Muscle of leg (tissue), 11 donors: ENCODE results near the gene EEF1E1. TPM values are rescaled to one million over a fixed set of nuclear protein-coding genes. Genes with fewer than 3 reads are reported as not detected.

ENCODE experiments used
- DNase-seq: peaks from one replicate; pipeline ENCODE4 v3.0.0; 2013
- H3K27ac ChIP-seq: one replicate; pipeline ENCODE4 v1.5.1; 2013; ENCODE audit warnings: mild to moderate bottlenecking, low read length, control low read depth
- H3K27me3 ChIP-seq: one replicate; pipeline ENCODE4 v1.6.1; 2013; ENCODE audit warnings: low read length; ENCODE audit not compliant: control insufficient read depth, insufficient read depth
- H3K36me3 ChIP-seq: one replicate; pipeline ENCODE4 v1.6.1; 2013; ENCODE audit warnings: low read length; ENCODE audit not compliant: control insufficient read depth, insufficient read depth
- H3K4me1 ChIP-seq: one replicate; pipeline ENCODE4 v1.6.1; 2013; ENCODE audit warnings: low read length; ENCODE audit not compliant: control insufficient read depth, insufficient read depth
- H3K4me3 ChIP-seq: one replicate; pipeline ENCODE4 v1.5.1; 2013; ENCODE audit warnings: low read length, control low read depth
- H3K9me3 ChIP-seq: replicated peaks from 2 replicates; pipeline ENCODE4 v1.6.1; 2013; ENCODE audit warnings: low read depth, low read length; ENCODE audit not compliant: control insufficient read depth
- WGBS: methylation state at CpG from one replicate; pipeline ENCODE4 v1.1.5; 2013; ENCODE audit warnings: missing lambda C conversion rate; ENCODE audit not compliant: insufficient coverage; 5-methylcytosine and 5-hydroxymethylcytosine counted together
- polyA plus RNA-seq, 8 donors: library from polyadenylated mRNA; unstranded; fragments of 120-200 nt; gene quantifications; one replicate each; pipeline versions ENCODE4 v1.2.1 to v1.2.3, GENCODE V29; 2013; ENCODE audit warnings: inconsistent platforms in 1 of 8, low replicate concordance in 1 of 8; ENCODE audit not compliant: insufficient read length in 8 of 8, insufficient read depth in 1 of 8
- total RNA-seq: library from RNA; stranded (reverse); fragments of 120-200 nt; gene quantifications from one replicate; pipeline ENCODE4 v1.2.4, GENCODE V29; 2013

EEF1E1 gene
- total and polyA plus RNA-seq, 9 donors, result 18.6 to 28.9 (median 21.6) TPM

- H3K9me3 ChIP-seq, result no peaks in the 10 kb centered on the region
- DNase-seq, result no peak
- H3K36me3 ChIP-seq, result peaks cover 11% of the 10 kb centered on the region
- WGBS, result 86% methylated on average over 4 of the region's 8 CpGs
- H3K4me3 ChIP-seq, result no peak overlapping the region
- H3K27me3 ChIP-seq, result no peaks in the 10 kb centered on the region
- H3K27ac ChIP-seq, result no peak overlapping the region
- H3K4me1 ChIP-seq, result peaks cover 4% of the 10 kb centered on the region
These were observed 2.0 kb downstream of the EEF1E1 start for GRCh38 chr6:8100159-8100854.

DNA sequence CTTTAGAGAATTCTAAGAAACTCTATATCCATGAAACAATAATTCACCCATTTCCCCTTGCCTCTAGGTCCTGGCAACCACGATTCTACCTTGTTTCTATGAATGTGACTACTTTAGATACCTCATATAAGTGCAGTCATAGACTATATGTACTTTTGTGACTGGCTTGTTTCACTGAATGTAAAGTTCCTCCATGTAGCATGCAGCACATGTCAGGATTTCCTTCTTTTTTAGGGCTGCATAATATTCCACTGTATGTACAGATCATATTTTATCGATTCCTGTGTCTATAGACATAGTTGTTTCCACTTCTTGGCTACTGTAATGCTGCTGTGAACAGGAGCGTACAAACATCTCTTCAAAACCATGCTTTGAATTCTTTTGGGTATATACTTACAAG is 11.7 kb downstream of the EEF1E1 start:
- no peak for DNase-seq
- Histone ChIP-seq H3K4me3 (no peak overlapping the region), H3K27me3 (no peaks in the 10 kb centered on the region), H3K9me3 (no peaks in the 10 kb centered on the region), H3K27ac (no peak overlapping the region), H3K4me1 (no peaks in the 10 kb centered on the region), H3K36me3 (peaks cover 36% of the 10 kb centered on the region)
- WGBS, result no CpG with 5 or more reads among the region's 3 CpGs

GRCh38 chr6:8088886-8089285 is 13.5 kb downstream of the EEF1E1 start:
- Histone ChIP-seq H3K36me3 (peaks cover 25% of the 10 kb centered on the region), H3K9me3 (no peaks in the 10 kb centered on the region), H3K4me3 (no peak overlapping the region), H3K4me1 (no peaks in the 10 kb centered on the region), H3K27ac (no peak overlapping the region), H3K27me3 (no peaks in the 10 kb centered on the region)
- DNase-seq, result no peak
- WGBS, result 93% methylated on average over 2 of the region's 2 CpGs

GRCh38 chr6:8087870-8088754 is 14.2 kb downstream of the EEF1E1 start:
- no peak overlapping the region for H3K27ac ChIP-seq
- peaks cover 25% of the 10 kb centered on the region for H3K36me3 ChIP-seq
- no peak for DNase-seq
- 100% methylated on average over 1 of the region's 5 CpGs for WGBS
- no peaks in the 10 kb centered on the region for H3K9me3 ChIP-seq
- H3K4me1 ChIP-seq, result no peaks in the 10 kb centered on the region
- no peak overlapping the region for H3K4me3 ChIP-seq
- no peaks in the 10 kb centered on the region for H3K27me3 ChIP-seq

DNA sequence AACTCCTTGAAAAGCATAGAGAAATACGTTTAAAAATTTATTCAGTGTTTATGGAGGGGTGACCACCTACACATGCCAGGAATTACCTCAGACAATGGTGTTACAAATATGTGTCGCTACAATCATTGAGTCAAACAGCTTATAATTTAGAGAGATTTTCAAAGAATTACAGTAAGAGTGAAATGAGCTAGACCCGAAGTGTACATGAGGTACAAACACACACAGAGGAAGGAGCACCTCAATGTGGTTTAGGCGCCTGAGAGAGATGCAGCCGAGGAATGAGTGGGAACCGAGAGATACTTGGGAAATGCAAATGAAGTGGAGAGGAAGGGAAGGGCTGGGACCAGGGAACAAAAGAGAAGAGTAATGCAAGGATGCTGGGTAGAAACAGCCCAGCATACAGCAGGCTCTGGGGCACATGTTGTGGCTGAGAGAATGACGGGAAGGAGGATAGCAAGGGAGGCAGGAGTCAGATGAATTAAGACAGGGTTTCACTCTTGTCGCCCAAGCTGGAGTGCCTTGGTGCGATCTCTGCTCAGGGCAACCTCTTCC is 15.5 kb downstream of the EEF1E1 start:
- no peaks in the 10 kb centered on the region for H3K9me3 ChIP-seq
- peaks cover 25% of the 10 kb centered on the region for H3K36me3 ChIP-seq
- no peak for DNase-seq
- 93% methylated on average over 7 of the region's 9 CpGs for WGBS
- no peak overlapping the region for H3K27ac ChIP-seq
- H3K4me3 ChIP-seq, result no peak overlapping the region
- H3K27me3 ChIP-seq, result no peaks in the 10 kb centered on the region
- H3K4me1 ChIP-seq, result no peaks in the 10 kb centered on the region

GRCh38 chr6:8085053-8085511 is 17.3 kb downstream of the EEF1E1 start:
- no peaks in the 10 kb centered on the region for H3K4me1 ChIP-seq
- H3K9me3 ChIP-seq, result no peaks in the 10 kb centered on the region
- H3K36me3 ChIP-seq, result peaks cover 24% of the 10 kb centered on the region
- no CpG with 5 or more reads among the region's 2 CpGs for WGBS
- DNase-seq, result no peak
- no peak overlapping the region for H3K4me3 ChIP-seq
- H3K27ac ChIP-seq, result no peak overlapping the region
- no peaks in the 10 kb centered on the region for H3K27me3 ChIP-seq

DNA sequence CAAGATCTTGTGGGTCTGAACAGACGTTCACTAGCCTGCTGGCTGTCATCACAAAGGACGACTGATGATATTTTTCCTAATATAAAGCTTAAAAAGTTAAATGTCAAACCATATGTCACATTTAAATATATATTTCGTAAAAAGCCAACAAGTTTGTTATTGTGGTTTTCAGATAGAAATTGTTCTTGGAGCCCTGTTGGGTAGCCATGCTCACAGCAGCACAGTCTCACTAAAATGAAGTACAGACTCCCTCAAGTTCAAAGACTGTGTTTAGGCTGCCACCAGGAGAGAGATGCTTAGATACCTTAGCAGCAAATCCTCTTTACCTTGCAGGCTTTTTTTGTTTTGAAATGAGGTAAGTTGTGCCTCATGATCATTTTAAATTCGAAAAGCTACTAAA is 17.8 kb downstream of the EEF1E1 start:
- DNase-seq, result no peak
- no CpG with 5 or more reads among the region's 4 CpGs for WGBS
- Histone ChIP-seq H3K4me3 (no peak overlapping the region), H3K36me3 (peaks cover 22% of the 10 kb centered on the region), H3K27me3 (no peaks in the 10 kb centered on the region), H3K4me1 (no peaks in the 10 kb centered on the region), H3K27ac (no peak overlapping the region), H3K9me3 (no peaks in the 10 kb centered on the region)

DNA sequence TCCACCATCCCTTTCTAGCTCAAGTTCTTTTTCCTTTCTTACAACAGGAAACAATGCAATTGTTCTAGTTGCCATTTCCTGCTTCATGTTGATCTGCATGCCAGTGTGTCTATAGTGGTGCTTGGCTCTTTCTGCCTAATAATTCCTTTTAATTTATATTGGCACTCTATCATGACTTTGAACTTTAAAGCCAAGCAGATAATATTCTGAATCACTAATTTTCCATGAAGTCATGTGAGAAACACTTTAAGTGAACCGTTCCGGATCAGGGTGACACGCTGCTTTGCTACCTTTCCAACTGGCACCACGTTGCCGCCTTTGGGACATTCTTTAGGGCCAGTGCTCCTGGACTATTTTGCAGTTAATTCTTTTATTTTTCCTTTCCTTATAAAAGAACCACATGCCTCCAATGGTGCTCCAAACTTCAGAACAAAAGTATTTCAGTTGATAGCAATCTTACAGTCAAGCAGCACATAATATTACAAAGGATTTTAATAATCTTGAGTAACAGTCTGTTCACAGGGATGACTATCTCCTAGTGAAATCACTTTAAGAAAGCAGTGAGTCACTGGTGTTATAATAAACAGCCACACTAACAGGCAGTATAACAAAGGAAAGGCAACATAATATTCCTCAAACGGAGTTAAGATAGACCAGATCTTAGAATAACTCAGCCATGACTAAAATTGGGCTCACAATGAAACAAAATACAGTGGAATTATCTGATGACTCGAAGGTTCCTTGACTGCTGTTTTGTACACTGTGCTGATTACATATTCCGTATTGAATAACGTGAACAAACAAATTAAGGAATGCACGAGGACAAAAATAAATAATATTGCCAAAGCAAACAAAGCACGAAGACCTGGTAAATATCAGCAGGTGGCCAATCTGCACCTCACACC is 19.1 kb downstream of the EEF1E1 start:
- Histone ChIP-seq H3K4me1 (no peaks in the 10 kb centered on the region), H3K9me3 (no peaks in the 10 kb centered on the region), H3K36me3 (peaks cover 10% of the 10 kb centered on the region), H3K27me3 (no peaks in the 10 kb centered on the region), H3K27ac (no peak overlapping the region), H3K4me3 (no peak overlapping the region)
- 82% methylated on average over 5 of the region's 11 CpGs for WGBS
- DNase-seq, result no peak

DNA sequence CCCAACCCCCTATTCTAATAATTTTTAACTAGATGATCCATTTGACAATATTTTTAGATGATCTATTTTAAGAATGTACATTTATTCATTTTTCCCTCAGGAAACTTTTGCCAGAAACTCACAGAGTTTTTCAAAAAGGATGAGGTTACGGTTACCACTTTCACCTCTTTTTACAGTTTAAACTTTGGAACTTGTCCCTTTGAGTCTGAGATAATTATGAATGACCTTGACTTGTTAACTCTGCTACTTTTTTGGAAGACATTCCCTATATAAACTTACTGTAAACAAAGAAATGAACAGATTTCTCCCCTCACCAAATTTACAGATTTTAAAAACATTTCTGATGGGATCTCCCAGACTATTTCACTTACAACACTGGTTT is 19.8 kb downstream of the EEF1E1 start:
- DNase-seq, result no peak
- H3K36me3 ChIP-seq, result peaks cover 11% of the 10 kb centered on the region
- no peaks in the 10 kb centered on the region for H3K4me1 ChIP-seq
- H3K9me3 ChIP-seq, result no peaks in the 10 kb centered on the region
- WGBS, result no CpG with 5 or more reads among the region's 1 CpG
- H3K4me3 ChIP-seq, result no peak overlapping the region
- no peaks in the 10 kb centered on the region for H3K27me3 ChIP-seq
- no peak overlapping the region for H3K27ac ChIP-seq
